GM08714 (cell line): ENCODE measurements around the gene DDTL.

Experiments used
- H3K4me3 ChIP-seq: fragments of 200-500 bp; sonication (Bioruptor generic); 2 replicates; pipeline ENCODE4 v1.5.1; 2014; ENCODE audit warnings: mild to moderate bottlenecking, low read length, inconsistent platforms
- ZNF274 ChIP-seq: IDR thresholded peaks from 2 replicates; pipeline ENCODE4 v1.6.1; 2012; ENCODE audit warnings: mild to moderate bottlenecking, low read depth, low read length

DDTL gene

DNA sequence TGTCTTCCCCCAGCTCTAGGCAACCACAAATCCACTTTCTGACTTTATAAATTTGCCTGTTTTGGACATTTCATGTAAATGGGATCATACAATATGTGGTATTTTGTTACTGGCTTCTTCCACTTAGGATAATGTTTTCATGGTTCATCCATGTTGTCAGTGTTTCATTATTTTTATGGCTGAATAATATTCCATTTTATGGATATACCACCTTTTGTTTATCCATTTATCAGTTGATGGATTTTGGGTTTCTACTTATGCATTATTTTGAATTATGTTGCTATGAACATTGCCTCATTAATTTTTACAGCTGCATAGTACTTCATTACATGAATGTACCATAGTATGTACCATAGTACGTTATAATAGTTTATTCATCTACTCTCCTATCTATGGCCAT is 49.5 kb downstream of the DDTL start:
- no peak overlapping the region for H3K4me3 ChIP-seq
- no peak for TF ChIP-seq ZNF274

DNA sequence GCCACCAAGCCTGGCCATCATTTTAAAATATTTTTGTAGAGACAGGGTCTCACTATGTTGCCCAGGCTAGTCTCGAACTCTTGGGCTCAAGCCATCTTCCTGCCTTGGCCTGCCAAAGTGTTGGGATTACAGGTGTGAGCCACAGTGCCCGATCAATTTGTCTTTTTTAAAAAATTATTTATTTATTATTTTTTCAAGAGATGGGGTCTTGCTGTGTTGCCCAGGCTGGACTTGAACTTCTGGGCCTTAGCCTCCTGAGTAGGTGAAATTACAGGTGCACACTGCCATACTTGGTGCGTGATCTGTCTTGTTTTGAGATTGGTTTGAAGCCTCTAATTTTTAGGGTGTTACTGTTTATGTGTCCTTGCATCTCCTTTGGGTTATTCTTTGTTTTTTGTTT is 54.6 kb downstream of the DDTL start:
- no peak for TF ChIP-seq ZNF274
- H3K4me3 ChIP-seq = no peak overlapping the region
